Motor neuron (in vitro differentiated cells): ENCODE measurements around the gene YJU2. TPM values are rescaled to one million over a fixed set of nuclear protein-coding genes. Genes with fewer than 3 reads are reported as not detected.
A peak's percentile ranks its signal among the peaks of the same experiment; 100 is the strongest.

Experiments
- ATAC-seq, 8 experiments: fragments of 200-7000 bp; cut with Tn5 transposase; replicated peaks in 6 of 8; 2 replicates each; pipeline ENCODE4 v1.8.0; 2021; ENCODE audit warnings: mild to moderate bottlenecking in 8 of 8, moderate library complexity in 8 of 8
- H3K27ac ChIP-seq, 2 donors: fragments of 250-450 bp; sonication (Bioruptor Pico); 2 replicates each; pipeline ENCODE4 v1.9.0; 2021; ENCODE audit warnings: antibody characterized with exemption in 2 of 2, mild to moderate bottlenecking in 2 of 2, moderate library complexity in 1 of 2
- H3K4me1 ChIP-seq, 2 donors: fragments of 250-450 bp; sonication (Bioruptor Pico); replicated peaks in 1 of 2; 2 replicates each; pipeline ENCODE4 v1.6.1; 2021; ENCODE audit warnings: antibody characterized with exemption in 2 of 2, mild to moderate bottlenecking in 2 of 2, moderate library complexity in 1 of 2
- H3K4me3 ChIP-seq, 5 donors: fragments of 250-450 bp; sonication (Bioruptor Pico); 2 replicates each; pipeline ENCODE4 v1.9.0; 2021; ENCODE audit warnings: antibody characterized with exemption in 5 of 5, mild to moderate bottlenecking in 5 of 5, moderate library complexity in 4 of 5
- WGBS, 10 experiments: fragments of 450-650 bp; shearing (Covaris generic); methylation state at CpG; one replicate each; pipeline ENCODE4 v1.0.0; 2022; 5-methylcytosine and 5-hydroxymethylcytosine counted together
- in situ Hi-C, 9 experiments: fragments of 400-800 bp; cut with MboI; loops; one replicate each; pipeline ENCODE4 v1.15.0; 2021; ENCODE audit warnings: low sequenced_read_pairs in 9 of 9, low pct_unique_long_range_greater_than_20kb in 2 of 9; ENCODE audit not compliant: unreplicated experiment in 9 of 9
- total RNA-seq, 8 experiments: library from RNA; unstranded; fragments of 300-600 nt; gene quantifications; 2 replicates each; pipeline versions ENCODE4 v1.2.3 to v1.2.4, GENCODE V29; 2022

Gene YJU2
- total RNA-seq, result 10 to 100 TPM; 12.0 to 26.1 (median 17.4) TPM

- peak; percentile 93 to 96 (median 95) for ATAC-seq
- 0 to 6% (median 2%) methylated on average over 1 to 18 of the region's 45 CpGs; no CpG with 5 or more reads in 2 of the 10 experiments for WGBS, 10 experiments
- Histone ChIP-seq H3K4me1 (peaks cover 4 to 5% of the 10 kb centered on the region in 2 donors), H3K27ac (peak within 1 kb of the TSS; percentile 95 to 97), H3K4me3 (peak within 1 kb of the TSS; percentile 67 to 96 (median 71))
- in situ Hi-C loops, result no loop called here
These were observed at the start of gene YJU2 for GRCh38 chr19:4246767-4247593. Gene YJU2, plus strand, starts transcription at chr19:4247080. Its CDS starts 67 bp downstream, at chr19:4247147.

- in situ Hi-C loops, result no loop called here
- Histone ChIP-seq H3K4me3 (no peak overlapping the region), H3K4me1 (no peaks in the 10 kb centered on the region), H3K27ac (no peak overlapping the region)
- ATAC-seq, result no peak
- WGBS, 10 experiments, result 39 to 86% (median 62%) methylated on average over 3 to 5 of the region's 5 CpGs
These were observed 49.7 kb upstream of the YJU2 start for GRCh38 chr19:4197228-4197624.

GRCh38 chr19:4197625-4198466, 49.0 kb upstream of the YJU2 start:
- Histone ChIP-seq H3K4me3 (peak overlapping the region; percentile 9 to 42 (median 18)), H3K4me1 (no peaks in the 10 kb centered on the region), H3K27ac (no peak overlapping the region)
- in situ Hi-C loops, result no loop called here
- peak in 6 of 8 experiments; percentile 30 to 73 (median 68) for ATAC-seq
- 22 to 48% (median 31%) methylated on average over 19 to 35 of the region's 70 CpGs for WGBS, 10 experiments

GRCh38 chr19:4198467-4199126, 48.3 kb upstream of the YJU2 start:
- Histone ChIP-seq H3K4me1 (no peaks in the 10 kb centered on the region), H3K27ac (no peak overlapping the region), H3K4me3 (peak overlapping the region; percentile 9 to 42 (median 18))
- in situ Hi-C loops, result no loop called here
- peak in 2 of 8 experiments; percentile 67 to 71 for ATAC-seq
- 0 to 75% (median 28%) methylated on average over 2 to 6 of the region's 28 CpGs; no CpG with 5 or more reads in 2 of the 10 experiments for WGBS, 10 experiments

- Histone ChIP-seq H3K27ac (no peak overlapping the region), H3K4me3 (no peak overlapping the region), H3K4me1 (no peaks in the 10 kb centered on the region)
- 20 to 80% (median 50%) methylated on average over 1 of the region's 33 CpGs; no CpG with 5 or more reads in 6 of the 10 experiments for WGBS, 10 experiments
- in situ Hi-C loops, result loop anchor here in 2 of 9 experiments (25.0 kb wide), 1 partner anchor 537 kb away; no protein-coding TSS in a partner anchor
- ATAC-seq, result peak in 1 of 8 experiments; percentile 13
These were observed 47.1 kb upstream of the YJU2 start for GRCh38 chr19:4199699-4200293.

GRCh38 chr19:4200940-4201542, 45.8 kb upstream of the YJU2 start:
- 33 to 90% (median 50%) methylated on average over 1 to 2 of the region's 2 CpGs; no CpG with 5 or more reads in 3 of the 10 experiments for WGBS, 10 experiments
- Histone ChIP-seq H3K27ac (no peak overlapping the region), H3K4me1 (no peaks in the 10 kb centered on the region), H3K4me3 (no peak overlapping the region)
- ATAC-seq, result no peak
- in situ Hi-C loops, result loop anchor here in 2 of 9 experiments (25.0 kb wide), 1 partner anchor 539 kb away; no protein-coding TSS in a partner anchor

GRCh38 chr19:4201798-4202197, 45.1 kb upstream of the YJU2 start:
- 50 to 100% (median 67%) methylated on average over 1 to 3 of the region's 4 CpGs; no CpG with 5 or more reads in 5 of the 10 experiments for WGBS, 10 experiments
- in situ Hi-C loops, result loop anchor here in 2 of 9 experiments (25.0 kb wide), 1 partner anchor 539 kb away; no protein-coding TSS in a partner anchor
- no peak overlapping the region for H3K4me3 ChIP-seq
- H3K4me1 ChIP-seq, result no peaks in the 10 kb centered on the region
- no peak overlapping the region for H3K27ac ChIP-seq
- no peak for ATAC-seq

GRCh38 chr19:4206818-4207484, 39.9 kb upstream of the YJU2 start:
- Histone ChIP-seq H3K27ac (no peak overlapping the region), H3K4me1 (no peaks in the 10 kb centered on the region), H3K4me3 (no peak overlapping the region)
- WGBS, 10 experiments, result 40 to 100% (median 80%) methylated on average over 1 to 7 of the region's 10 CpGs; no CpG with 5 or more reads in 1 of the 10 experiments
- ATAC-seq, result peak in 3 of 8 experiments; percentile 8 to 35 (median 9)
- in situ Hi-C loops, result loop anchor here in 2 of 9 experiments (25.0 kb wide), 1 partner anchor 545 kb away; no protein-coding TSS in a partner anchor

GRCh38 chr19:4208385-4209094, 38.3 kb upstream of the YJU2 start:
- no peaks in the 10 kb centered on the region for H3K4me1 ChIP-seq
- in situ Hi-C loops, result loop anchor here in 2 of 9 experiments (25.0 kb wide), 1 partner anchor 546 kb away; no protein-coding TSS in a partner anchor
- H3K4me3 ChIP-seq, result no peak overlapping the region
- peak in 2 of 8 experiments; percentile 15 to 25 for ATAC-seq
- no peak overlapping the region for H3K27ac ChIP-seq
- 25 to 87% (median 69%) methylated on average over 1 to 10 of the region's 13 CpGs; no CpG with 5 or more reads in 4 of the 10 experiments for WGBS, 10 experiments

- peak in 1 of 8 experiments; percentile 9 for ATAC-seq
These were observed 36.6 kb upstream of the YJU2 start for GRCh38 chr19:4210166-4210731.

More at GRCh38 chr19:4210166-4210731, 36.6 kb upstream of the YJU2 start:
- no peak overlapping the region for H3K27ac ChIP-seq
- in situ Hi-C loops, result loop anchor here in 2 of 9 experiments (25.0 kb wide), 1 partner anchor 548 kb away; no protein-coding TSS in a partner anchor
- 70 to 82% methylated on average over 2 to 3 of the region's 15 CpGs; no CpG with 5 or more reads in 8 of the 10 experiments for WGBS, 10 experiments
- no peak overlapping the region for H3K4me3 ChIP-seq
- no peaks in the 10 kb centered on the region for H3K4me1 ChIP-seq
